GM12878 (cell line): Measurements from ENCODE around the gene SLCO2B1.

Experiments used
- CHD4 ChIP-seq: fragments of 200-600 bp; sonication (generic); IDR thresholded peaks from 2 replicates; pipeline ENCODE4 v1.6.1; 2016; ENCODE audit warnings: mild to moderate bottlenecking
- TF ChIP-seq, protein P1 (sequence below): IDR thresholded peaks from 2 replicates; pipeline ENCODE4 v1.6.1; 2012; ENCODE audit warnings: mild to moderate bottlenecking, low read depth, low read length

DNA sequence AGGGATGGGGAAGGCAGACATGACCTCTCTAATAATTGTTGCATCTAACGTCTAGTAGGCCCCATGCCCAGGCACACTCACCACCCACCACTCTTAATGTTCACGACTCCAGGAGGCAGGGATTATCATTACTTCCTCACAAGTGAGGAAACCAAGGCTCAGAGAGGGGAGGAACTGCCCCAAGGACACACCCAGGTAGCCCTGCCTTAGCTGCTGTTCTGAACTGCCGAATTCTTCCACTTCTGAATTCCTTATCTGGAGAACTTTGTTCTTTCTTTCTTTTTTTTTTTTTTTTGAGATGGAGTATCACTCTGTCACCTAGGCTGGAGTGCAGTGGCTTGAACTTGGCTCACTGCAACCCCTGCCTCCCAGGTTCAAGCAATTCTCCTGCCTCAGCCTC is 16.7 kb downstream of the SLCO2B1 start:
- no peak for TF ChIP-seq CHD4
- TF ChIP-seq, protein P1, sequence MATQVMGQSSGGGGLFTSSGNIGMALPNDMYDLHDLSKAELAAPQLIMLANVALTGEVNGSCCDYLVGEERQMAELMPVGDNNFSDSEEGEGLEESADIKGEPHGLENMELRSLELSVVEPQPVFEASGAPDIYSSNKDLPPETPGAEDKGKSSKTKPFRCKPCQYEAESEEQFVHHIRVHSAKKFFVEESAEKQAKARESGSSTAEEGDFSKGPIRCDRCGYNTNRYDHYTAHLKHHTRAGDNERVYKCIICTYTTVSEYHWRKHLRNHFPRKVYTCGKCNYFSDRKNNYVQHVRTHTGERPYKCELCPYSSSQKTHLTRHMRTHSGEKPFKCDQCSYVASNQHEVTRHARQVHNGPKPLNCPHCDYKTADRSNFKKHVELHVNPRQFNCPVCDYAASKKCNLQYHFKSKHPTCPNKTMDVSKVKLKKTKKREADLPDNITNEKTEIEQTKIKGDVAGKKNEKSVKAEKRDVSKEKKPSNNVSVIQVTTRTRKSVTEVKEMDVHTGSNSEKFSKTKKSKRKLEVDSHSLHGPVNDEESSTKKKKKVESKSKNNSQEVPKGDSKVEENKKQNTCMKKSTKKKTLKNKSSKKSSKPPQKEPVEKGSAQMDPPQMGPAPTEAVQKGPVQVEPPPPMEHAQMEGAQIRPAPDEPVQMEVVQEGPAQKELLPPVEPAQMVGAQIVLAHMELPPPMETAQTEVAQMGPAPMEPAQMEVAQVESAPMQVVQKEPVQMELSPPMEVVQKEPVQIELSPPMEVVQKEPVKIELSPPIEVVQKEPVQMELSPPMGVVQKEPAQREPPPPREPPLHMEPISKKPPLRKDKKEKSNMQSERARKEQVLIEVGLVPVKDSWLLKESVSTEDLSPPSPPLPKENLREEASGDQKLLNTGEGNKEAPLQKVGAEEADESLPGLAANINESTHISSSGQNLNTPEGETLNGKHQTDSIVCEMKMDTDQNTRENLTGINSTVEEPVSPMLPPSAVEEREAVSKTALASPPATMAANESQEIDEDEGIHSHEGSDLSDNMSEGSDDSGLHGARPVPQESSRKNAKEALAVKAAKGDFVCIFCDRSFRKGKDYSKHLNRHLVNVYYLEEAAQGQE, result no peak
